Activated naive CD8-positive, alpha-beta T cell treated with anti-CD3 and anti-CD28 coated beads, Interleukin-2, amount 10 ng/mL, durations not matched to agents 7 days and 5 days (primary cell): ENCODE data around the gene ACAD8. TPM values are rescaled to one million over a fixed set of nuclear protein-coding genes. Genes with fewer than 3 reads are reported as not detected.

Source experiments
- ATAC-seq: fragments of 150-1000 bp; cut with Tn5 transposase; one replicate; pipeline ENCODE4 v1.10.0; 2021; ENCODE audit warnings: low read depth, moderate library complexity
- POLR2A ChIA-PET: fragments of 350-600 bp; sonication (Branson Sonifier 250); formaldehyde crosslinking; loops from one replicate; lab custom pipeline; 2021; ENCODE audit warnings: antibody characterized with exemption; lab: Charles Lee
- DNase-seq: peaks from one replicate; pipeline ENCODE4 v3.0.0; 2021
- H3K27ac Mint-ChIP-seq: one replicate; pipeline ENCODE4 v1.8.0; 2022; ENCODE audit warnings: mild to moderate bottlenecking, mixed read lengths
- H3K27me3 Mint-ChIP-seq: one replicate; pipeline ENCODE4 v1.8.0; 2022; ENCODE audit warnings: mild to moderate bottlenecking, moderate library complexity, mixed read lengths
- H3K36me3 Mint-ChIP-seq: one replicate; pipeline ENCODE4 v1.8.0; 2021; ENCODE audit warnings: mild to moderate bottlenecking, mixed read lengths
- H3K4me1 Mint-ChIP-seq: one replicate; pipeline ENCODE4 v1.8.0; 2021; ENCODE audit warnings: mixed read lengths
- H3K4me3 Mint-ChIP-seq: one replicate; pipeline ENCODE4 v1.8.0; 2022; ENCODE audit warnings: mild to moderate bottlenecking, moderate library complexity, mixed read lengths
- H3K9me3 Mint-ChIP-seq: one replicate; pipeline ENCODE4 v1.8.0; 2021; ENCODE audit warnings: mixed read lengths
- total RNA-seq, 2 experiments: library from RNA; stranded (reverse); gene quantifications; one replicate each; pipeline ENCODE4 v1.2.3, GENCODE V29; 2021

The ACAD8 gene
- total RNA-seq, 2 experiments from 2014 or later, result 29.0 to 29.5 TPM

- Mint-ChIP-seq H3K27ac (no peak overlapping the region), H3K36me3 (no peaks in the 10 kb centered on the region), H3K4me1 (no peaks in the 10 kb centered on the region), H3K9me3 (no peaks in the 10 kb centered on the region), H3K4me3 (no peak overlapping the region), H3K27me3 (no peaks in the 10 kb centered on the region)
- no peak for DNase-seq
- ATAC-seq, result no peak
- POLR2A ChIA-PET, result no interaction called here
These were observed 36.4 kb downstream of the ACAD8 start for GRCh38 chr11:134289789-134290188.

DNA sequence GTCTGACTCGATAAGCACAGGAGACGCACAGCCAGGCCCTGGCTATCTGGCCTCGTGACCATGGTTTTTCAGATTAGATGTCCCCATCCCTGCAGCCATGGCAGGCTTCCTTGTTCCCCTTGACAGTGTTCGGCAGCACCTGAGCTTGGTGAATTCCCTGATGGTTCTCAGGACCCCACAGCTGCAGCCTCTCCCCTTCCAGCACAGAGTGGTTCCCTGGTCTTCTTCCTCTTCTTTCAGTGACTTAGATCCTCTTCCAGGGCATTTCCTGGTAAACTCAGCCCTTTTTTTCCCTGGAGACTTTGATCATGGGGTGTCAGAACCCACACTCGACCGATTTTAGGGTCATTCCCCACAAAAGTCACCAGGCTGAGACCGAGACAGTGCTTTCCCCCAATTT, 37.3 kb downstream of the ACAD8 start:
- DNase-seq, result no peak
- Mint-ChIP-seq H3K36me3 (no peaks in the 10 kb centered on the region), H3K4me3 (no peak overlapping the region), H3K4me1 (no peaks in the 10 kb centered on the region), H3K27me3 (no peaks in the 10 kb centered on the region), H3K9me3 (no peaks in the 10 kb centered on the region), H3K27ac (no peak overlapping the region)
- POLR2A ChIA-PET, result no interaction called here
- no peak for ATAC-seq

DNA sequence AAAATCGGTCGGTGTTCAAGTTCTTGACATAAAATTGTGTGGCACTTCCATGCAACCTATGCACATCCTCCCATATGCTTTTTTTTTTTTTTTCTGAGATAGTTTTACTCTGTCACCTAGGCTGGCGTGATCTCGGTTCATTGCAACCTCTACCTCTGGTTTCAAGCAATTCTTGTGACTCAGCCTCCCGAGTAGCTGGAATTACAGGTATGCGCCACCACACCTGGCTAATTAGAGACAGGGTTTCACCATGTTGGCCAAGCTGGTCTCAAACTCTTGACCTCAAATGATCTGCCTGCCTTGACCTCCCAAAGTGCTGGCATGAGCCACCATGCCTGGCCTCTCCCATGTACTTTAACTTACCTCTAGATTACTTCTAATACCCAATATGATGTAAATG, 37.8 kb downstream of the ACAD8 start:
- Mint-ChIP-seq H3K36me3 (no peaks in the 10 kb centered on the region), H3K4me1 (no peaks in the 10 kb centered on the region), H3K9me3 (no peaks in the 10 kb centered on the region), H3K27me3 (no peaks in the 10 kb centered on the region), H3K27ac (no peak overlapping the region), H3K4me3 (no peak overlapping the region)
- POLR2A ChIA-PET, result no interaction called here
- ATAC-seq (no peak), DNase-seq (no peak)

- no peaks in the 10 kb centered on the region for H3K27me3 Mint-ChIP-seq
- POLR2A ChIA-PET, result no interaction called here
- H3K27ac Mint-ChIP-seq, result no peak overlapping the region
- DNase-seq (no peak), ATAC-seq (no peak)
- H3K9me3 Mint-ChIP-seq, result no peaks in the 10 kb centered on the region
- no peaks in the 10 kb centered on the region for H3K36me3 Mint-ChIP-seq
- no peak overlapping the region for H3K4me3 Mint-ChIP-seq
- no peaks in the 10 kb centered on the region for H3K4me1 Mint-ChIP-seq
These were observed 39.3 kb downstream of the ACAD8 start for GRCh38 chr11:134292661-134293060.

DNA sequence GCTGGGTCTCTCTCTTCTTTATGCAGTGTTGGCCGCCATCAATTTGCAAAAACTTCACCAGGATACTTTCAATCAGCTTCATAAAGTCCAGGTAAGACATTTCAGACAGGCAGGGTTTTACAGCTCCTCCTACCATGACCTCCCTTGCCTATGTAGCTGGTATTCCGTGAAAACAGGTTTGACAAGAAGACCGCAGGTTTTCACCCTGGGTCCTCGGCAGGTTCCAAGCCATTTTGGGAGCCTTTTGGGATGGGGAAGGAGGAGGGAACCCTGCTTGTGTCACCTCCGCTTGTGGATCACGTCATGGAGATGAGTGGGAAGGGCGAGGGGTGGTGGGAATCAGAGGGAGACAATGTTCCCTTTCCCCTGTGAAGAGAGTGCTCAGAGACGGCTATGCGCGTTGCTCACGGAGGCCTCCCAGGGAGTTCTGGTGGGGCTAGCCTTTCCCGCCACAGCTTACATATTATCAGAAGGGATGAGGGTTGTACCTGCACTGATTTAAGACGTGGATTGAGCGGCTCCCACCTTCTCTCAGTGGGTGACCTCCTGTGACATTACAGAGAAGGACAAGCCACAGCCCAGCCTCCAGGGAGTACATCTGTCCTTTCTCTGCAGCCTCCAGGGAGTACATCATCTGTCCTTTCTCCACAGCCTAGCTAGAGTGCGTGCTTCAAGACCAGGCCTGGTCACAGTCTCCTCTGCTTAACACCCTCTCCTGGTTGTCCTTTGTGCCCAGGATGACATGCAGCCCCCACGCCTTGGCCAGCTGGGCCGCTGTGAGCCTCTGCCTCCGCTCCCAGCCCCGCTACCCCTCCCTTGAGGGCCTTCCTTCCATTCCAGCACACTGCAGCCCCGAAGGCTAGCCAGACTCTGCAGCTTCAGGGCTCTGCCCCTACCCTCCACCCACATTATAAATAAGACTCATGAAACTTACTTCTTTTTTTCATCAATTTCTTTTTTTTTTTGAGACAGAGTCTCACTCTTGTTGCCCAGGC, 40.0 kb downstream of the ACAD8 start:
- no peak for DNase-seq
- Mint-ChIP-seq H3K4me3 (no peak overlapping the region), H3K9me3 (no peaks in the 10 kb centered on the region), H3K27me3 (no peaks in the 10 kb centered on the region), H3K4me1 (no peaks in the 10 kb centered on the region), H3K36me3 (no peaks in the 10 kb centered on the region), H3K27ac (no peak overlapping the region)
- POLR2A ChIA-PET, result no interaction called here
- no peak for ATAC-seq

- Mint-ChIP-seq H3K27me3 (no peaks in the 10 kb centered on the region), H3K36me3 (peaks cover 4% of the 10 kb centered on the region), H3K4me1 (no peaks in the 10 kb centered on the region), H3K4me3 (no peak overlapping the region), H3K27ac (no peak overlapping the region), H3K9me3 (no peaks in the 10 kb centered on the region)
- POLR2A ChIA-PET, result no interaction called here
- no peak for DNase-seq
- ATAC-seq, result no peak
These were observed 41.3 kb downstream of the ACAD8 start for GRCh38 chr11:134294664-134295063.

- no peak for ATAC-seq
- DNase-seq, result no peak
- Mint-ChIP-seq H3K9me3 (peaks cover 4% of the 10 kb centered on the region), H3K27ac (no peak overlapping the region), H3K4me3 (no peak overlapping the region), H3K27me3 (no peaks in the 10 kb centered on the region), H3K4me1 (no peaks in the 10 kb centered on the region), H3K36me3 (peaks cover 5% of the 10 kb centered on the region)
- POLR2A ChIA-PET, result no interaction called here
These were observed 58.9 kb downstream of the ACAD8 start for GRCh38 chr11:134312223-134312622.

DNA sequence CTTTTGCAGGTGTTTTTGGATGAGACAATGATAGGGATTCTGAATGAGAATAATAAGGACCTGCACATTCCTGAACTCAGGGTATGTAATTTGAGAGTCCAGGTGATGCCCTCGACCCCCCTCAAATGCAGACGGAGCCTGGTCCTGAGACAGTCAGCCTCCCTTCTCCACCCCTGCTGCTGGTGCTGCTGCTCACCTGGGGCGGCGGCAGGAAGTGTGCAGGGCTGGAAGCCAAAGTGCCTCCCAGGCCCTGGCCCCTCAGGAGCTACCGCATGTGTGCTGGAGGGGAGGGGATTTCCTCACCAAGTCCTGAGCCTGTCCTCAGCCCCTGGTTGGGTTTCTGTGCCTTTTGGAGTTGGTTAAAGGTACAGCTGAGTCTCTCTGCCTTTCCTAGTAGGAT, 59.4 kb downstream of the ACAD8 start:
- peaks cover 4% of the 10 kb centered on the region for H3K9me3 Mint-ChIP-seq
- H3K4me3 Mint-ChIP-seq, result no peak overlapping the region
- H3K36me3 Mint-ChIP-seq, result peaks cover 7% of the 10 kb centered on the region
- POLR2A ChIA-PET, result no interaction called here
- ATAC-seq (no peak), DNase-seq (no peak)
- H3K4me1 Mint-ChIP-seq, result no peaks in the 10 kb centered on the region
- no peak overlapping the region for H3K27ac Mint-ChIP-seq
- no peaks in the 10 kb centered on the region for H3K27me3 Mint-ChIP-seq

- no peak for DNase-seq
- Mint-ChIP-seq H3K27me3 (no peaks in the 10 kb centered on the region), H3K4me1 (no peaks in the 10 kb centered on the region), H3K4me3 (no peak overlapping the region), H3K36me3 (peaks cover 5% of the 10 kb centered on the region), H3K9me3 (peaks cover 4% of the 10 kb centered on the region), H3K27ac (no peak overlapping the region)
- POLR2A ChIA-PET, result no interaction called here
- no peak for ATAC-seq
These were observed 60.0 kb downstream of the ACAD8 start for GRCh38 chr11:134313379-134313778.

GRCh38 chr11:134313821-134314607, 60.6 kb downstream of the ACAD8 start:
- H3K36me3 Mint-ChIP-seq, result peaks cover 10% of the 10 kb centered on the region
- H3K4me3 Mint-ChIP-seq, result no peak overlapping the region
- peaks cover 4% of the 10 kb centered on the region for H3K9me3 Mint-ChIP-seq
- no peaks in the 10 kb centered on the region for H3K4me1 Mint-ChIP-seq
- POLR2A ChIA-PET, result no interaction called here
- no peak overlapping the region for H3K27ac Mint-ChIP-seq
- ATAC-seq, result no peak
- no peak for DNase-seq
- H3K27me3 Mint-ChIP-seq, result no peaks in the 10 kb centered on the region

Other genes starting within 250 kb of the ACAD8 start
- 10 to 100 TPM; 21.1 to 23.7 TPM for gene JAM3, start 184.5 kb upstream of the ACAD8 start, total RNA-seq
- 100 to 1,000 TPM; 114 to 115 TPM for gene NCAPD3, start 29.6 kb upstream of the ACAD8 start, total RNA-seq
- gene VPS26B, start 28.9 kb upstream of the ACAD8 start, total RNA-seq, result 10 to 100 TPM; 75.8 to 76.3 TPM
- 10 to 100 TPM; 65.8 to 66.8 TPM for gene THYN1, start 216 bp upstream of the ACAD8 start, total RNA-seq
- gene GLB1L3, start 22.8 kb downstream of the ACAD8 start, total RNA-seq, result 1 to 10 TPM; 5.2 to 6.1 TPM
- 1 to 10 TPM; 1.6 to 1.7 TPM for gene GLB1L2, start 78.4 kb downstream of the ACAD8 start, total RNA-seq
- gene B3GAT1, start 158.7 kb downstream of the ACAD8 start, total RNA-seq, result under 1 TPM; 0.44 to 0.60 TPM